BE2C (cell line): ENCODE data around the gene HS6ST3.

Source experiments
- DNase-seq: peaks from one replicate; pipeline ENCODE4 v3.0.0-alpha.2; 2020
- H3K27me3 ChIP-seq: fragments of 250-450 bp; sonication (Bioruptor Pico); 2 replicates; pipeline ENCODE4 v1.5.1; 2020; ENCODE audit warnings: mild to moderate bottlenecking
- H3K36me3 ChIP-seq: fragments of 250-450 bp; sonication (Bioruptor Pico); 2 replicates; pipeline ENCODE4 v1.5.1; 2020; ENCODE audit warnings: mild to moderate bottlenecking
- H3K4me1 ChIP-seq: fragments of 250-450 bp; sonication (Bioruptor Pico); 2 replicates; pipeline ENCODE4 v1.5.1; 2020
- H3K4me3 ChIP-seq: 2 replicates; pipeline ENCODE4 v1.5.1; 2011; ENCODE audit warnings: low read depth, low read length
- H3K9me3 ChIP-seq: fragments of 250-450 bp; sonication (Bioruptor Pico); 2 replicates; pipeline ENCODE4 v1.5.1; 2020
- TF ChIP-seq, protein P1 (sequence below): IDR thresholded peaks from 2 replicates; pipeline ENCODE4 v1.5.1; 2012; ENCODE audit warnings: mild to moderate bottlenecking, low read depth, low read length

Gene HS6ST3

DNA sequence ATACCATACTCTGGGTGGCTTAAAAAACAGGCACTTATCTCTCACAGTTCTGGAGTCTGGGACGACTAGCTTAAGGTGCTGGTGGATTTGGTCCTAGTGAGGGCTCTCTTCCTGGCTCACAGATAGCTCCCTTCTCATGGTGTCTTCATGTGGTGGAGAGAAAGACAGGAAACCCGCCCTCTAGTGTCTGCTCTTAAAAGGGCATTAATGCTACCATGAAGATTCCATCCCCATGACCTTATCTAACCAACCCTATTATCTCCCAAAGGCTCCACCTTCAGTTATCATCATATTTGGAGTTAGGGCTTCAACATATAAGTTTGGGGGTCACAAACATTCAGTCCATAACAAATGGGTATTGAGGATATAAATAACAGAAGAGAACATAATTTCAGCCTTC lies 139.4 kb downstream of the HS6ST3 start:
- Histone ChIP-seq H3K36me3 (no peaks in the 10 kb centered on the region), H3K27me3 (no peaks in the 10 kb centered on the region), H3K9me3 (no peaks in the 10 kb centered on the region), H3K4me1 (no peaks in the 10 kb centered on the region; the same call in 1 of the 2 replicates), H3K4me3 (no peak overlapping the region)
- TF ChIP-seq, protein P1, sequence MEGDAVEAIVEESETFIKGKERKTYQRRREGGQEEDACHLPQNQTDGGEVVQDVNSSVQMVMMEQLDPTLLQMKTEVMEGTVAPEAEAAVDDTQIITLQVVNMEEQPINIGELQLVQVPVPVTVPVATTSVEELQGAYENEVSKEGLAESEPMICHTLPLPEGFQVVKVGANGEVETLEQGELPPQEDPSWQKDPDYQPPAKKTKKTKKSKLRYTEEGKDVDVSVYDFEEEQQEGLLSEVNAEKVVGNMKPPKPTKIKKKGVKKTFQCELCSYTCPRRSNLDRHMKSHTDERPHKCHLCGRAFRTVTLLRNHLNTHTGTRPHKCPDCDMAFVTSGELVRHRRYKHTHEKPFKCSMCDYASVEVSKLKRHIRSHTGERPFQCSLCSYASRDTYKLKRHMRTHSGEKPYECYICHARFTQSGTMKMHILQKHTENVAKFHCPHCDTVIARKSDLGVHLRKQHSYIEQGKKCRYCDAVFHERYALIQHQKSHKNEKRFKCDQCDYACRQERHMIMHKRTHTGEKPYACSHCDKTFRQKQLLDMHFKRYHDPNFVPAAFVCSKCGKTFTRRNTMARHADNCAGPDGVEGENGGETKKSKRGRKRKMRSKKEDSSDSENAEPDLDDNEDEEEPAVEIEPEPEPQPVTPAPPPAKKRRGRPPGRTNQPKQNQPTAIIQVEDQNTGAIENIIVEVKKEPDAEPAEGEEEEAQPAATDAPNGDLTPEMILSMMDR: peak; percentile 75
- peak; percentile 36 for DNase-seq

DNA sequence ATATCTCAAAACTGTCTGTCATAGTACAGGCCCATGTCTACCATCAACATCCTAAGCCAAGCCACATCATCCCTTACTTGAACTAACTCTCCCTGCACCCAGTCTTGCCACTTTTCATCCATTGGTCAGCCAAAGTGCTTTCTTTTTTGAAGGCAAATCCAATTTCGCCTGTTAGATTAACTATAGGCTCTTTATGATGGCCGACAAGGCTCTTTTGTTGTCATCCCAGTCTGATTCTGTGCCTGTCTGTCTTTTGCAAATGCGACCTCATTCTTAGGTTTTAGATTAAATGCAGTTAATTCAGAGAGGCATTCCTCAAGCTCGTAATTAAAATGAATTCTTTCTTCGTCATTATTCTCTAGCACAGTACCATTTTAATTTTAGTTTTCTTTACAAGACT lies 148.3 kb downstream of the HS6ST3 start:
- Histone ChIP-seq H3K36me3 (no peaks in the 10 kb centered on the region), H3K4me1 (peaks cover 8% of the 10 kb centered on the region), H3K9me3 (no peaks in the 10 kb centered on the region), H3K4me3 (no peak overlapping the region), H3K27me3 (no peaks in the 10 kb centered on the region)
- no peak for DNase-seq
- TF ChIP-seq, protein P1: no peak

GRCh38 chr13:96238861-96239260 lies 149.0 kb downstream of the HS6ST3 start:
- Histone ChIP-seq H3K36me3 (no peaks in the 10 kb centered on the region), H3K4me1 (peaks cover 8% of the 10 kb centered on the region), H3K4me3 (no peak overlapping the region), H3K27me3 (no peaks in the 10 kb centered on the region), H3K9me3 (no peaks in the 10 kb centered on the region)
- DNase-seq: no peak
- TF ChIP-seq, protein P1: no peak

GRCh38 chr13:96243376-96243775 lies 153.5 kb downstream of the HS6ST3 start:
- Histone ChIP-seq H3K36me3 (no peaks in the 10 kb centered on the region), H3K4me3 (no peak overlapping the region), H3K9me3 (no peaks in the 10 kb centered on the region), H3K27me3 (no peaks in the 10 kb centered on the region), H3K4me1 (peaks cover 8% of the 10 kb centered on the region)
- TF ChIP-seq, protein P1: no peak
- DNase-seq: no peak

GRCh38 chr13:96248103-96248502 lies 158.2 kb downstream of the HS6ST3 start:
- Histone ChIP-seq H3K4me3 (no peak overlapping the region), H3K9me3 (no peaks in the 10 kb centered on the region), H3K27me3 (no peaks in the 10 kb centered on the region), H3K36me3 (no peaks in the 10 kb centered on the region), H3K4me1 (no peaks in the 10 kb centered on the region)
- no peak for DNase-seq
- TF ChIP-seq, protein P1: no peak

DNA sequence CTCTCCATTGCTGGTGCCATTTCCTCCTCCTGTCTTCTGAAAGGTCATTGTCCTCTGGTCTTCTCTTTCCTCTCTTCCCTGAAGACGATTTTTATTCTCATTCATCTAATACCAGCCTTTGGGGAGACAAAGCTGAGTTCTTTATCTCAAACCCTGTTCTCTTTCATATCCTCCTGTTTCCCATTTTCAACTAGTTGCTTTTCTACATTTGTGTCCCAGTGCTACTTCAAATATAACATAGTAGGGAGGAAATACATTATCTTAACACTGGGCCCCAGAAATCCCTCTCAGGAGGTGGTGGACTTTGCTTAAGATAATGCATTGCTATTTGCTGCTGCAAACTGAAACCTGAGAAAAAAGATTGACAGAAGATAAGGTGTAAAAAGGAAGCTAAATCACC lies 159.1 kb downstream of the HS6ST3 start:
- no peaks in the 10 kb centered on the region for H3K27me3 ChIP-seq
- no peak for DNase-seq
- H3K9me3 ChIP-seq: no peaks in the 10 kb centered on the region
- no peak overlapping the region for H3K4me3 ChIP-seq
- H3K36me3 ChIP-seq: no peaks in the 10 kb centered on the region
- no peaks in the 10 kb centered on the region for H3K4me1 ChIP-seq
- TF ChIP-seq, protein P1: no peak
